OCI-LY1 (cell line): ENCODE results near the gene SIDT1.

ENCODE experiments used
- H2AFZ ChIP-seq: fragments of 200-600 bp; sonication (generic), shearing (Covaris generic); 2 replicates; pipeline ENCODE4 v1.6.0; 2014; ENCODE audit warnings: antibody characterized with exemption, mild to moderate bottlenecking, low read length
- H3F3A ChIP-seq: fragments of 200-600 bp; sonication (generic), shearing (Covaris generic); 2 replicates; pipeline ENCODE4 v1.6.0; 2014; ENCODE audit warnings: mild to moderate bottlenecking, antibody characterized with exemption, low read length, moderate library complexity; ENCODE audit not compliant: insufficient read depth
- H3K27ac ChIP-seq: fragments of 200-600 bp; sonication (generic); 2 replicates; pipeline ENCODE4 v1.5.1; 2014; ENCODE audit warnings: low read length, mixed run types, mild to moderate bottlenecking, low read depth; ENCODE audit not compliant: poor library complexity, severe bottlenecking
- H3K27me3 ChIP-seq: fragments of 200-600 bp; sonication (generic); 2 replicates; pipeline ENCODE4 v1.6.0; 2014; ENCODE audit warnings: antibody characterized with exemption, mild to moderate bottlenecking, low read length, moderate library complexity; ENCODE audit not compliant: insufficient read depth
- H3K36me3 ChIP-seq: fragments of 200-600 bp; sonication (generic); 2 replicates; pipeline ENCODE4 v1.6.1; 2014; ENCODE audit warnings: mild to moderate bottlenecking, antibody characterized with exemption, low read length, moderate library complexity, mixed read lengths; ENCODE audit not compliant: insufficient read depth
- H3K4me1 ChIP-seq: fragments of 200-600 bp; sonication (generic); 2 replicates; pipeline ENCODE4 v1.5.1; 2014; ENCODE audit warnings: mild to moderate bottlenecking, low read length, moderate library complexity; ENCODE audit not compliant: insufficient read depth, severe bottlenecking
- H3K4me2 ChIP-seq: fragments of 200-600 bp; sonication (generic), shearing (Covaris generic); 2 replicates; pipeline ENCODE4 v1.6.1; 2014; ENCODE audit warnings: low read length
- H3K4me3 ChIP-seq: fragments of 200-600 bp; sonication (generic); 2 replicates; pipeline ENCODE4 v1.5.1; 2014; ENCODE audit warnings: low read length, low read depth, mild to moderate bottlenecking, mixed read lengths; ENCODE audit not compliant: poor library complexity, severe bottlenecking
- H3K79me2 ChIP-seq: fragments of 200-600 bp; shearing (Covaris generic); 2 replicates; pipeline ENCODE4 v1.6.1; 2016; ENCODE audit warnings: mixed run types, low read length, mixed read lengths; ENCODE audit not compliant: insufficient read depth
- H3K9ac ChIP-seq: fragments of 200-600 bp; sonication (generic), shearing (Covaris generic); 2 replicates; pipeline ENCODE4 v1.6.1; 2014; ENCODE audit warnings: mild to moderate bottlenecking, low read length, mixed read lengths
- H3K9me2 ChIP-seq: fragments of 200-600 bp; sonication (generic), shearing (Covaris generic); 2 replicates; pipeline ENCODE4 v1.6.1; 2014; ENCODE audit warnings: low read depth, mild to moderate bottlenecking, low read length, mixed read lengths
- H3K9me3 ChIP-seq: fragments of 200-600 bp; shearing (Covaris generic); 2 replicates; pipeline ENCODE4 v1.6.1; 2014; ENCODE audit warnings: low read length, mixed read lengths
- H4K20me1 ChIP-seq: fragments of 200-600 bp; sonication (generic), shearing (Covaris generic); 2 replicates; pipeline ENCODE4 v1.6.0; 2016; ENCODE audit warnings: mild to moderate bottlenecking, low read length; ENCODE audit not compliant: insufficient read depth
- EZH2 ChIP-seq: fragments of 200-600 bp; sonication (generic), shearing (Covaris generic); IDR thresholded peaks from 2 replicates; pipeline ENCODE4 v1.8.0; 2017; ENCODE audit warnings: borderline replicate concordance, mixed run types, mild to moderate bottlenecking, antibody characterized with exemption, low read length, moderate library complexity, mixed read lengths
- TF ChIP-seq, protein P1 (sequence below): fragments of 200-600 bp; sonication (generic), shearing (Covaris generic); IDR thresholded peaks from 2 replicates; pipeline ENCODE4 v1.5.1; 2017; ENCODE audit warnings: mild to moderate bottlenecking, antibody characterized with exemption, low read length, moderate library complexity, mixed read lengths

SIDT1 gene

DNA sequence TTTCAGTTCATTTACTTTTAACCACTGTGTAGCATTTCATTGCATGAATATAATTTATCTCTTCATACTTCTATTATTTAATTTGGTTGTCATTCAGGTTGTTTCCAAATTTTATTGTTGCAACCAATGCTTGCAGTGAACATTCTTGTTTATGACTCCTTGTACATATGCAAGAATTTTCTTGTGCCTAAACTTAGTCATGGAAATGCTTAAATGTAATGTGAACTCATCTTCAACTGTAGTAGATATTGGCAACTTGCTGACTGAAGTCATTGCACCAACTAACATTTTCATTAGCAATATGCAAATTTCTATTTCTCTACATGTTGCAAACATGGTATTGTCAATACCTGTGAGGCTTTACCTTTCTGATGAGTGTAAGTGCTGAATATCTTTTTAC lies 26.7 kb downstream of the SIDT1 start:
- H3K9me3 ChIP-seq: no peaks in the 10 kb centered on the region
- TF ChIP-seq, protein P1, sequence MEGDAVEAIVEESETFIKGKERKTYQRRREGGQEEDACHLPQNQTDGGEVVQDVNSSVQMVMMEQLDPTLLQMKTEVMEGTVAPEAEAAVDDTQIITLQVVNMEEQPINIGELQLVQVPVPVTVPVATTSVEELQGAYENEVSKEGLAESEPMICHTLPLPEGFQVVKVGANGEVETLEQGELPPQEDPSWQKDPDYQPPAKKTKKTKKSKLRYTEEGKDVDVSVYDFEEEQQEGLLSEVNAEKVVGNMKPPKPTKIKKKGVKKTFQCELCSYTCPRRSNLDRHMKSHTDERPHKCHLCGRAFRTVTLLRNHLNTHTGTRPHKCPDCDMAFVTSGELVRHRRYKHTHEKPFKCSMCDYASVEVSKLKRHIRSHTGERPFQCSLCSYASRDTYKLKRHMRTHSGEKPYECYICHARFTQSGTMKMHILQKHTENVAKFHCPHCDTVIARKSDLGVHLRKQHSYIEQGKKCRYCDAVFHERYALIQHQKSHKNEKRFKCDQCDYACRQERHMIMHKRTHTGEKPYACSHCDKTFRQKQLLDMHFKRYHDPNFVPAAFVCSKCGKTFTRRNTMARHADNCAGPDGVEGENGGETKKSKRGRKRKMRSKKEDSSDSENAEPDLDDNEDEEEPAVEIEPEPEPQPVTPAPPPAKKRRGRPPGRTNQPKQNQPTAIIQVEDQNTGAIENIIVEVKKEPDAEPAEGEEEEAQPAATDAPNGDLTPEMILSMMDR: no peak
- no peak for TF ChIP-seq EZH2
- H3F3A ChIP-seq: no peaks in the 10 kb centered on the region
- no peaks in the 10 kb centered on the region for H3K79me2 ChIP-seq
- no peak overlapping the region for H2AFZ ChIP-seq
- no peaks in the 10 kb centered on the region for H3K36me3 ChIP-seq
- H3K4me1 ChIP-seq: no peaks in the 10 kb centered on the region
- no peak overlapping the region for H3K4me3 ChIP-seq
- no peak overlapping the region for H3K27ac ChIP-seq
- no peaks in the 10 kb centered on the region for H4K20me1 ChIP-seq
- no peaks in the 10 kb centered on the region for H3K27me3 ChIP-seq
- no peak overlapping the region for H3K9ac ChIP-seq
- H3K4me2 ChIP-seq: no peak overlapping the region
- no peaks in the 10 kb centered on the region for H3K9me2 ChIP-seq

DNA sequence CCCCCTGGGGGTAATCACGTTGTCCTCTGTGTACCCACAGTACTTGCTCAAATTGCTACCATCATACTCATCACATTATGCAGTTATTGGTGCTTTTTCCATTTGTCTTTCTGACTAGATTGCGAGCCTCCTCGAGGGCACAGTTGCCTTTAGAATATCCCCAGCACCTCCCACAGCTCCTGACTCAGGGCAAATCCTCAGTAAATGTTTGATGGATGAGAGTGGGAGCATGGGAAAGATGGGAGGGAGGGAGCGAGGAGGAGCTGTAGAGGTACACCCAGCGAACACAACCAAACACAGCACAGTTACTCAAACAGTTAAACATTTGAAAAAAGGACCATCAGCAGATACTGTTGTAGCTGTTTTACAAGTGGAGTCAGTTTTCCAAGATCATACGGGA lies 27.9 kb downstream of the SIDT1 start:
- Histone ChIP-seq H3K36me3 (no peaks in the 10 kb centered on the region), H3F3A (no peaks in the 10 kb centered on the region), H3K4me1 (no peaks in the 10 kb centered on the region), H4K20me1 (no peaks in the 10 kb centered on the region), H3K79me2 (no peaks in the 10 kb centered on the region), H3K4me3 (no peak overlapping the region), H3K27ac (no peak overlapping the region), H3K4me2 (no peak overlapping the region), H3K27me3 (no peaks in the 10 kb centered on the region), H3K9ac (no peak overlapping the region), H3K9me2 (no peaks in the 10 kb centered on the region), H2AFZ (no peak overlapping the region), H3K9me3 (no peaks in the 10 kb centered on the region)
- no peak for TF ChIP-seq EZH2
- TF ChIP-seq, protein P1: no peak

DNA sequence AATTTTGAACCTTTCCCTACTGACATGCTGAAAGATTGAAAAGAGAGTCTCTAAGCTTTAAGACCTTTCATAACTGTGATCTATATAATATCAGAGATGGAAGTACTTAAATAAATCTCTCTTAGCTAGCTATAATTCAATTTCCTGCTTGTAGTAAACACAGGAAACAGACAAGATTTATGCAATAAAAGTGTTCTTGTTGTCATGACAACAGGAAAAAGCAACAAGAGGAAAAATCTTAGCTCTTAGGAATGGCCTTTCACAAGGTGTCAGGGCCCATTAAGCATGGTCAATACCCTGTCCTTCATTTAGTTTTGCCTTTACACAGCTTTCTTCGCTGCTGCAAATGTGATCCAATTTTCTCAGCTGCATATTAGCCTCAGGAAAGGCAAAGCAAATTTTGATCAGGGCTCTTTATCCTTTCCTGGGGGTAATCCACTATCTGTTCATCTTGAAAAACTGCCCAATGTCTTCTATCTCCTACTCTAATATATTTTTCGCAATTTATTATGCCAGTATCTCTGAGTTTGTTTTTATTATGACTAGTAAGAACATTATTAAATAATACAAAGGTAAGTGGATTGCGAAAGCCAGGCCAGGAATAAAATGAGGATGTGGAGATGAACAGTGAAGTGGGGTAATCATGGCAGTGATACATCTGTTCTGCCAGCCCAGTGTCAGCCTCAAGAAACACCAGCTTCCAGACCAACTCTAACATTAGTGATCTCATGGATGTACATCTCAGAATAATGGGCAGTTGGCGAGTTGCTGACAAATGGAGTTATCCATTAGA lies 28.7 kb downstream of the SIDT1 start:
- no peaks in the 10 kb centered on the region for H3K9me3 ChIP-seq
- no peaks in the 10 kb centered on the region for H4K20me1 ChIP-seq
- no peaks in the 10 kb centered on the region for H3F3A ChIP-seq
- H3K9ac ChIP-seq: no peak overlapping the region
- TF ChIP-seq EZH2: no peak
- TF ChIP-seq, protein P1: no peak
- H3K36me3 ChIP-seq: no peaks in the 10 kb centered on the region
- no peaks in the 10 kb centered on the region for H3K79me2 ChIP-seq
- no peak overlapping the region for H2AFZ ChIP-seq
- H3K4me3 ChIP-seq: no peak overlapping the region
- H3K9me2 ChIP-seq: no peaks in the 10 kb centered on the region
- no peaks in the 10 kb centered on the region for H3K27me3 ChIP-seq
- H3K4me1 ChIP-seq: no peaks in the 10 kb centered on the region
- H3K27ac ChIP-seq: no peak overlapping the region
- H3K4me2 ChIP-seq: no peak overlapping the region
